H1 (cell line): Measurements from ENCODE around the gene RAB29. TPM values are rescaled to one million over a fixed set of nuclear protein-coding genes. Genes with fewer than 3 reads are reported as not detected.

Experiments
- CTCF ChIA-PET: fragments of 300-600 bp; sonication (Branson Sonifier 250); formaldehyde crosslinking; loops from one replicate; lab custom pipeline; 2021; ENCODE audit not compliant: partially characterized antibody; lab: Charles Lee
- POLR2A ChIA-PET: fragments of 300-600 bp; sonication (Branson Sonifier 250); formaldehyde crosslinking; loops from one replicate; lab custom pipeline; 2021; ENCODE audit warnings: inconsistent platforms; ENCODE audit not compliant: partially characterized antibody; lab: Charles Lee
- DNase-seq, 2 experiments: peaks; one replicate each; pipeline versions ENCODE4 v3.0.0 to v3.0.0-alpha.2; 2010 to 2022; ENCODE audit warnings: low spot score in 2 of 2, low read depth in 1 of 2, mixed read lengths in 1 of 2
- FAIRE-seq: peaks from 2 replicates; lab custom pipeline; 2011; peaks lifted over from hg19 to GRCh38; lab: Jason Lieb, UNC
- H2AFZ ChIP-seq: 2 replicates; pipeline ENCODE4 v1.8.1; 2012; ENCODE audit warnings: low read length, inconsistent platforms
- H2AK5ac ChIP-seq: 2 replicates; pipeline ENCODE4 v1.6.1; 2013; ENCODE audit warnings: low read depth, low read length
- H2BK120ac ChIP-seq: replicated peaks from 2 replicates; pipeline ENCODE3; 2013; ENCODE audit warnings: low read depth, low read length, inconsistent platforms
- H2BK12ac ChIP-seq: 2 replicates; pipeline ENCODE4 v1.6.1; 2013; ENCODE audit warnings: low read depth, low read length
- H2BK15ac ChIP-seq: 2 replicates; pipeline ENCODE4 v1.6.1; 2013; ENCODE audit warnings: low read length
- H2BK20ac ChIP-seq: 2 replicates; pipeline ENCODE4 v1.6.1; 2013; ENCODE audit warnings: low read length
- H2BK5ac ChIP-seq: 2 replicates; pipeline ENCODE4 v1.6.1; 2013; ENCODE audit warnings: low read depth, low read length
- H3K14ac ChIP-seq: 2 replicates; pipeline ENCODE4 v1.6.1; 2013; ENCODE audit warnings: inconsistent platforms; ENCODE audit not compliant: insufficient read length
- H3K18ac ChIP-seq: 2 replicates; pipeline ENCODE4 v1.6.1; 2013; ENCODE audit warnings: low read length; ENCODE audit errors: extremely low read depth
- H3K23ac ChIP-seq: 2 replicates; pipeline ENCODE4 v1.6.1; 2013; ENCODE audit warnings: inconsistent platforms; ENCODE audit not compliant: insufficient read length
- H3K23me2 ChIP-seq: 2 replicates; pipeline ENCODE4 v1.6.1; 2013; ENCODE audit warnings: low read depth, low read length
- H3K27ac ChIP-seq: 2 replicates; pipeline ENCODE4 v1.6.1; 2011; ENCODE audit warnings: low read depth, low read length, inconsistent platforms
- H3K27me3 ChIP-seq, 4 experiments: replicated peaks in 1 of 4; 1 replicate in 1 of 4; 2 replicates in 3 of 4; pipeline versions ENCODE4 v1.6.1 to v1.8.1; 2011 to 2013; ENCODE audit warnings: low read length in 3 of 4, mild to moderate bottlenecking in 3 of 4, inconsistent platforms in 2 of 4, mixed read lengths in 2 of 4, moderate library complexity in 1 of 4; ENCODE audit not compliant: control insufficient read depth in 3 of 4, insufficient read depth in 3 of 4; ENCODE audit errors: extremely low read depth in 1 of 4
- H3K36me3 ChIP-seq, 4 experiments: 2 replicates each; pipeline versions ENCODE4 v1.6.1 to v1.8.1; 2011 to 2013; ENCODE audit warnings: mild to moderate bottlenecking in 4 of 4, low read length in 3 of 4, moderate library complexity in 2 of 4, control low read depth in 1 of 4, inconsistent platforms in 1 of 4; ENCODE audit not compliant: insufficient read depth in 4 of 4, control insufficient read depth in 2 of 4
- H3K4ac ChIP-seq: replicated peaks from 2 replicates; pipeline ENCODE3; 2013; ENCODE audit warnings: low read length, low read depth, mixed read lengths, inconsistent platforms; ENCODE audit not compliant: insufficient read length
- H3K4me1 ChIP-seq, 4 experiments: replicated peaks in 1 of 4; 1 replicate in 1 of 4; 2 replicates in 3 of 4; pipeline versions ENCODE4 v1.6.1 to v1.8.1; 2011 to 2013; ENCODE audit warnings: low read length in 3 of 4, inconsistent platforms in 2 of 4, mixed read lengths in 1 of 4; ENCODE audit not compliant: insufficient read depth in 4 of 4, control insufficient read depth in 3 of 4
- H3K4me2 ChIP-seq, 2 experiments: 2 replicates each; pipeline versions ENCODE4 v1.6.1 to v1.8.1; 2011 to 2013; ENCODE audit warnings: low read depth in 2 of 2, low read length in 2 of 2, control low read depth in 1 of 2, inconsistent platforms in 1 of 2, mild to moderate bottlenecking in 1 of 2; ENCODE audit not compliant: insufficient read depth in 1 of 2
- H3K4me3 ChIP-seq, 4 experiments: fragments of 200-600, 300-600 bp in 1 of 4; sonication (generic), shearing (Covaris generic), sonication (Bioruptor Twin) in 1 of 4; 2 replicates each; pipeline versions ENCODE4 v1.5.1 to v1.8.1; 2011 to 2016; ENCODE audit warnings: low read length in 4 of 4, low read depth in 3 of 4, control low read depth in 2 of 4, inconsistent platforms in 2 of 4, mild to moderate bottlenecking in 2 of 4, mixed read lengths in 1 of 4, moderate library complexity in 1 of 4; ENCODE audit not compliant: insufficient read depth in 2 of 4; ENCODE audit errors: extremely low read depth in 1 of 4
- H3K56ac ChIP-seq: replicated peaks from 2 replicates; pipeline ENCODE3; 2013; ENCODE audit warnings: low read depth, mild to moderate bottlenecking, mixed read lengths, low read length, inconsistent platforms; ENCODE audit not compliant: insufficient read length
- H3K79me1 ChIP-seq: 2 replicates; pipeline ENCODE4 v1.6.1; 2013; ENCODE audit warnings: low read depth, low read length, control low read depth
- H3K79me2 ChIP-seq, 2 experiments: 2 replicates each; pipeline versions ENCODE4 v1.6.1 to v1.8.1; 2012 to 2013; ENCODE audit warnings: low read length in 2 of 2, mild to moderate bottlenecking in 2 of 2, inconsistent platforms in 1 of 2; ENCODE audit not compliant: insufficient read depth in 2 of 2, control insufficient read depth in 1 of 2
- H3K9ac ChIP-seq, 4 experiments: replicated peaks in 1 of 4; 1 replicate in 1 of 4; 2 replicates in 3 of 4; pipeline versions ENCODE4 v1.6.1 to v1.8.1; 2011 to 2013; ENCODE audit warnings: low read depth in 3 of 4, low read length in 3 of 4, control low read depth in 2 of 4, mild to moderate bottlenecking in 2 of 4, moderate library complexity in 2 of 4, inconsistent platforms in 1 of 4; ENCODE audit errors: extremely low read depth in 1 of 4
- H3K9me3 ChIP-seq, 2 experiments: 2 replicates each; pipeline versions ENCODE4 v1.6.1 to v1.8.1; 2012 to 2013; ENCODE audit warnings: mild to moderate bottlenecking in 2 of 2, moderate library complexity in 2 of 2, control low read depth in 1 of 2, inconsistent platforms in 1 of 2, low read depth in 1 of 2, low read length in 1 of 2, mixed read lengths in 1 of 2; ENCODE audit not compliant: insufficient read depth in 2 of 2
- H4K20me1 ChIP-seq, 2 experiments: replicated peaks in 1 of 2; 2 replicates each; pipeline versions ENCODE3 to v1.8.1; 2011 to 2013; ENCODE audit warnings: inconsistent platforms in 2 of 2, low read length in 2 of 2, mild to moderate bottlenecking in 1 of 2; ENCODE audit not compliant: insufficient read depth in 2 of 2, control insufficient read depth in 1 of 2
- H4K5ac ChIP-seq: 2 replicates; pipeline ENCODE4 v1.6.1; 2013; ENCODE audit warnings: low read length, low read depth, mixed read lengths, inconsistent platforms; ENCODE audit not compliant: insufficient read length
- H4K8ac ChIP-seq: 2 replicates; pipeline ENCODE4 v1.8.0; 2013; ENCODE audit warnings: mild to moderate bottlenecking, moderate library complexity, low read length, inconsistent platforms; ENCODE audit not compliant: insufficient read depth; ENCODE audit errors: extremely low read depth
- H4K91ac ChIP-seq: replicated peaks from 2 replicates; pipeline ENCODE3; 2013; ENCODE audit warnings: low read length, mixed read lengths, inconsistent platforms; ENCODE audit not compliant: insufficient read length
- HDAC6 ChIP-seq: IDR thresholded peaks from one replicate; pipeline ENCODE4 v1.7.1; 2012; ENCODE audit warnings: low read depth, mild to moderate bottlenecking, inconsistent platforms, low read length, moderate library complexity
- JUND ChIP-seq: IDR thresholded peaks from 2 replicates; pipeline ENCODE4 v1.6.1; 2011; ENCODE audit warnings: mild to moderate bottlenecking, improper control_type of control experiment, low read length
- KDM4A ChIP-seq: IDR thresholded peaks from one replicate; pipeline ENCODE4 v1.7.1; 2012; ENCODE audit warnings: low read depth, mild to moderate bottlenecking, moderate library complexity, low read length, inconsistent platforms; ENCODE audit not compliant: severe bottlenecking
- MAFK ChIP-seq: IDR thresholded peaks from 2 replicates; pipeline ENCODE4 v1.6.1; 2012; ENCODE audit warnings: low read depth, mild to moderate bottlenecking, improper control_type of control experiment, low read length
- RXRA ChIP-seq: IDR thresholded peaks from 2 replicates; pipeline ENCODE4 v1.6.1; 2011; ENCODE audit warnings: low read depth, mild to moderate bottlenecking, low read length, moderate library complexity; ENCODE audit not compliant: insufficient read depth
- SIX5 ChIP-seq: IDR thresholded peaks from 2 replicates; pipeline ENCODE4 v1.6.1; 2011; ENCODE audit warnings: mild to moderate bottlenecking, low read depth, low read length
- SP1 ChIP-seq: IDR thresholded peaks from 2 replicates; pipeline ENCODE4 v1.6.1; 2011; ENCODE audit warnings: low read depth, low read length
- SUZ12 ChIP-seq: fragments of 200-600 bp; sonication (generic); IDR thresholded peaks from 2 replicates; pipeline ENCODE4 v1.6.1; 2012; ENCODE audit warnings: mild to moderate bottlenecking, inconsistent platforms, low read length, moderate library complexity, mixed read lengths
- TAF7 ChIP-seq: optimal IDR thresholded peaks from 2 replicates; pipeline ENCODE3; 2011; ENCODE audit warnings: low read depth, mild to moderate bottlenecking, inconsistent platforms, low read length, moderate library complexity, borderline replicate concordance
- WGBS, 2 experiments: shearing (Covaris generic) in 1 of 2; methylation state at CpG; one replicate each; pipeline versions ENCODE4 v1.1.6 to v1.1.7; 2013 to 2015; ENCODE audit warnings: low lambda C conversion rate in 2 of 2, mixed read lengths in 2 of 2, inconsistent platforms in 1 of 2, low coverage in 1 of 2, missing lambda C conversion rate in 1 of 2; ENCODE audit not compliant: insufficient replicate concordance in 2 of 2, insufficient coverage in 1 of 2, insufficient read length in 1 of 2; ENCODE audit errors: extremely low coverage in 1 of 2, missing lambda C conversion rate in 1 of 2; 5-methylcytosine and 5-hydroxymethylcytosine counted together
- polyA plus RNA-seq, 7 experiments: library from polyadenylated mRNA; depleted of rRNA in 3 of 7; stranded (reverse) in 5 of 7; unstranded in 2 of 7; fragments of >200 nt in 5 of 7; fragments of 200-250 nt in 2 of 7; gene quantifications; 1 replicate in 5 of 7; 2 replicates in 1 of 7; 4 replicates in 1 of 7; pipeline versions ENCODE4 v1.2.1 to v1.2.3, GENCODE V29; 2011 to 2013; ENCODE audit warnings: missing spikeins in 2 of 7, mixed read lengths in 2 of 7
- total RNA-seq: library from RNA; stranded (reverse); fragmentation: NEBNext Ultra II Directional; extraction: Animal tissue kit (Norgen Biotek cat#: 25700); gene quantifications from 2 replicates; pipeline ENCODE4 v1.2.1, GENCODE V29; 2021
- TF ChIP-seq, protein P1 (sequence below), 3 experiments: IDR thresholded peaks; 1 replicate in 2 of 3; 2 replicates in 1 of 3; pipeline versions ENCODE4 v1.5.1 to v1.6.1; 2011; ENCODE audit warnings: low read length in 3 of 3, mild to moderate bottlenecking in 3 of 3, inconsistent platforms in 2 of 3, low read depth in 1 of 3, moderate library complexity in 1 of 3; ENCODE audit not compliant: insufficient read depth in 1 of 3; ENCODE audit errors: control extremely low read depth in 1 of 3
- TF ChIP-seq, protein P2 (sequence below): IDR thresholded peaks from 2 replicates; pipeline ENCODE4 v1.6.1; 2012; ENCODE audit warnings: inconsistent platforms

The RAB29 gene
- total and polyA plus RNA-seq, 2 of the 8 experiments (the other 6 are each of a cell fraction or from before 2014, with no cell fraction given): 10.1 to 17.3 TPM

GRCh38 chr1:205741681-205742080 is 33.6 kb downstream of the RAB29 start:
- Histone ChIP-seq H3K14ac (no peak overlapping the region), H3K79me1 (no peaks in the 10 kb centered on the region; the same call in 1 of the 2 replicates), H3K4me3 (no peak overlapping the region), H4K91ac (no peak overlapping the region), H2AK5ac (no peak overlapping the region), H3K27ac (no peak overlapping the region), H3K18ac (no peak overlapping the region), H3K4me2 (no peak overlapping the region), H3K36me3 (peaks cover 0 to 7% (median 2%) of the 10 kb centered on the region in 4 experiments; a peak in 2 of 8 replicates), H3K23me2 (no peaks in the 10 kb centered on the region), H3K9ac (no peak overlapping the region), H3K23ac (no peak overlapping the region), H4K5ac (no peak overlapping the region), H2BK20ac (no peak overlapping the region), H3K4me1 (peaks cover 3 to 11% (median 7%) of the 10 kb centered on the region in 4 experiments; a peak in 5 of 7 replicates), H3K9me3 (no peaks in the 10 kb centered on the region), H4K20me1 (peaks cover 27 to 30% of the 10 kb centered on the region in 2 experiments), H2BK12ac (no peak overlapping the region), H4K8ac (no peak overlapping the region), H3K27me3 (no peaks in the 10 kb centered on the region), H2BK5ac (no peak overlapping the region), H3K4ac (no peak overlapping the region), H2BK120ac (no peak overlapping the region), H3K56ac (no peak overlapping the region), H2AFZ (no peak overlapping the region), H2BK15ac (no peak overlapping the region), H3K79me2 (peaks cover 32 to 98% of the 10 kb centered on the region in 2 experiments)
- 83% methylated on average over 1 of the region's 1 CpG; no CpG with 5 or more reads in 1 of the 2 experiments for WGBS, 2 experiments
- FAIRE-seq (no peak), DNase-seq (no peak)
- ChIA-PET POLR2A (interaction anchor here (1.3 to 2.4 kb wide), 5 partner anchors 8 to 236 kb away, joined by 3 to 9 read pairs (median 5); no protein-coding TSS in a partner anchor), CTCF (interaction anchor here (0.6 to 0.9 kb wide), 2 partner anchors 22 to 30 kb away, joined by 3 read pairs; no protein-coding TSS in a partner anchor)
- TF ChIP-seq JUND: no peak
- no peak for TF ChIP-seq SUZ12
- TF ChIP-seq MAFK: no peak
- no peak for TF ChIP-seq KDM4A
- TF ChIP-seq, protein P1, sequence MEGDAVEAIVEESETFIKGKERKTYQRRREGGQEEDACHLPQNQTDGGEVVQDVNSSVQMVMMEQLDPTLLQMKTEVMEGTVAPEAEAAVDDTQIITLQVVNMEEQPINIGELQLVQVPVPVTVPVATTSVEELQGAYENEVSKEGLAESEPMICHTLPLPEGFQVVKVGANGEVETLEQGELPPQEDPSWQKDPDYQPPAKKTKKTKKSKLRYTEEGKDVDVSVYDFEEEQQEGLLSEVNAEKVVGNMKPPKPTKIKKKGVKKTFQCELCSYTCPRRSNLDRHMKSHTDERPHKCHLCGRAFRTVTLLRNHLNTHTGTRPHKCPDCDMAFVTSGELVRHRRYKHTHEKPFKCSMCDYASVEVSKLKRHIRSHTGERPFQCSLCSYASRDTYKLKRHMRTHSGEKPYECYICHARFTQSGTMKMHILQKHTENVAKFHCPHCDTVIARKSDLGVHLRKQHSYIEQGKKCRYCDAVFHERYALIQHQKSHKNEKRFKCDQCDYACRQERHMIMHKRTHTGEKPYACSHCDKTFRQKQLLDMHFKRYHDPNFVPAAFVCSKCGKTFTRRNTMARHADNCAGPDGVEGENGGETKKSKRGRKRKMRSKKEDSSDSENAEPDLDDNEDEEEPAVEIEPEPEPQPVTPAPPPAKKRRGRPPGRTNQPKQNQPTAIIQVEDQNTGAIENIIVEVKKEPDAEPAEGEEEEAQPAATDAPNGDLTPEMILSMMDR (IDR thresholded peaks at IDR 0.05; ENCODE audit: control extremely low read depth in 1 of 3, insufficient read depth in 1 of 3, low read depth in 1 of 3, low read length in 3 of 3): no peak
- no peak for TF ChIP-seq TAF7
- TF ChIP-seq SP1: no peak
- TF ChIP-seq HDAC6: no peak
- TF ChIP-seq SIX5: no peak
- no peak for TF ChIP-seq RXRA
- TF ChIP-seq, protein P2, sequence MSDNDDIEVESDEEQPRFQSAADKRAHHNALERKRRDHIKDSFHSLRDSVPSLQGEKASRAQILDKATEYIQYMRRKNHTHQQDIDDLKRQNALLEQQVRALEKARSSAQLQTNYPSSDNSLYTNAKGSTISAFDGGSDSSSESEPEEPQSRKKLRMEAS: no peak
